ENCODE results near the gene VAX1.
A peak's percentile ranks its signal among the peaks of the same experiment; 100 is the strongest.
"Not testable (repeated sequence)": the region's sequence is repeated elsewhere in the genome, so short reads cannot be mapped to it uniquely, and the experiment has no call there.

VAX1 gene

GRCh38 chr10:117130346-117130745 is 7.7 kb downstream of the VAX1 start:
- DNase-seq, result no peak
- WGBS (ENCODE audit: insufficient coverage), result 89% methylated on average over 2 of the region's 2 CpGs
- no peak overlapping the region for H3K27ac ChIP-seq (ENCODE audit: insufficient read depth in 1 of 2, low read depth in 1 of 2, low read length in 2 of 2, poor library complexity in 1 of 2, severe bottlenecking in 2 of 2)

GRCh38 chr10:117126645-117127044 is 11.4 kb downstream of the VAX1 start:
- H3K4me3 ChIP-seq (ENCODE audit: control insufficient read depth in 1 of 7, extremely low read depth in 1 of 7, insufficient read depth in 4 of 7, low read depth in 2 of 7, low read length in 6 of 7); CTCF ChIA-PET; POLR2A ChIA-PET; H3K27ac ChIP-seq (ENCODE audit: insufficient read depth in 1 of 2, low read depth in 1 of 2, low read length in 2 of 2, poor library complexity in 1 of 2, severe bottlenecking in 2 of 2); DNase-seq; H3K4me1 ChIP-seq (ENCODE audit: control extremely low read depth in 1 of 4, control insufficient read depth in 4 of 4, insufficient read depth in 4 of 4, low read length in 3 of 4); H3K9me3 ChIP-seq (ENCODE audit: control extremely low read depth in 1 of 5, control insufficient read depth in 4 of 5, insufficient read depth in 2 of 5, low read depth in 1 of 5, low read length in 4 of 5); H3K36me3 ChIP-seq (ENCODE audit: control insufficient read depth in 4 of 4, insufficient read depth in 4 of 4, low read length in 3 of 4): not testable (repeated sequence)
- 94% methylated on average over 15 of the region's 23 CpGs for WGBS (ENCODE audit: insufficient coverage)
- H3K27me3 ChIP-seq (replicated peaks in 2 of 5; ENCODE audit: control insufficient read depth in 4 of 5, insufficient read depth in 5 of 5, low read length in 4 of 5), result peaks cover 25 to 78% (median 45%) of the 10 kb centered on the region in 5 experiments

More at GRCh38 chr10:117130346-117130745, 7.7 kb downstream of the VAX1 start:
- H3K27me3 ChIP-seq (replicated peaks in 2 of 5; ENCODE audit: control insufficient read depth in 4 of 5, insufficient read depth in 5 of 5, low read length in 4 of 5), result peaks cover 42 to 95% (median 59%) of the 10 kb centered on the region in 5 experiments
- peaks cover 0 to 25% (median 17%) of the 10 kb centered on the region in 4 experiments for H3K4me1 ChIP-seq (ENCODE audit: control extremely low read depth in 1 of 4, control insufficient read depth in 4 of 4, insufficient read depth in 4 of 4, low read length in 3 of 4)
- POLR2A ChIA-PET, result no interaction called here
- H3K9me3 ChIP-seq (ENCODE audit: control extremely low read depth in 1 of 5, control insufficient read depth in 4 of 5, insufficient read depth in 2 of 5, low read depth in 1 of 5, low read length in 4 of 5), result peaks cover 0 to 4% (median 0%) of the 10 kb centered on the region in 5 experiments
- H3K4me3 ChIP-seq (ENCODE audit: control insufficient read depth in 1 of 7, extremely low read depth in 1 of 7, insufficient read depth in 4 of 7, low read depth in 2 of 7, low read length in 6 of 7), result no peak overlapping the region
- H3K36me3 ChIP-seq (ENCODE audit: control insufficient read depth in 4 of 4, insufficient read depth in 4 of 4, low read length in 3 of 4), result no peaks in the 10 kb centered on the region
- CTCF ChIA-PET, result interaction anchor here (1.0 to 2.7 kb wide), 7 partner anchors 19 to 87 kb away, joined by 3 to 21 read pairs (median 5); no protein-coding TSS in a partner anchor

- POLR2A ChIA-PET, result no interaction called here
Measured at GRCh38 chr10:117126034-117126433, 12.0 kb downstream of the VAX1 start.

GRCh38 chr10:117112220-117112619 is 25.9 kb downstream of the VAX1 start:
- WGBS (ENCODE audit: insufficient coverage), result no CpG with 5 or more reads among the region's 1 CpG
- no peak overlapping the region for H3K27ac ChIP-seq (ENCODE audit: insufficient read depth in 1 of 2, low read depth in 1 of 2, low read length in 2 of 2, poor library complexity in 1 of 2, severe bottlenecking in 2 of 2)
- H3K4me3 ChIP-seq (ENCODE audit: control insufficient read depth in 1 of 7, extremely low read depth in 1 of 7, insufficient read depth in 4 of 7, low read depth in 2 of 7, low read length in 6 of 7), result no peak overlapping the region
- peaks cover 5 to 18% (median 11%) of the 10 kb centered on the region in 5 experiments for H3K27me3 ChIP-seq (replicated peaks in 2 of 5; ENCODE audit: control insufficient read depth in 4 of 5, insufficient read depth in 5 of 5, low read length in 4 of 5)
- H3K4me1 ChIP-seq (ENCODE audit: control extremely low read depth in 1 of 4, control insufficient read depth in 4 of 4, insufficient read depth in 4 of 4, low read length in 3 of 4), result peaks cover 0 to 4% (median 2%) of the 10 kb centered on the region in 4 experiments
- no peaks in the 10 kb centered on the region for H3K36me3 ChIP-seq (ENCODE audit: control insufficient read depth in 4 of 4, insufficient read depth in 4 of 4, low read length in 3 of 4)
- CTCF ChIA-PET, result interaction anchor here (1.2 to 3.2 kb wide), 3 partner anchors 16 to 53 kb away, joined by 3 to 9 read pairs (median 3); no protein-coding TSS in a partner anchor
- POLR2A ChIA-PET, result no interaction called here
- DNase-seq, result peak in 1 of 3 donors; percentile 21
- peaks cover 0 to 2% (median 0%) of the 10 kb centered on the region in 5 experiments for H3K9me3 ChIP-seq (ENCODE audit: control extremely low read depth in 1 of 5, control insufficient read depth in 4 of 5, insufficient read depth in 2 of 5, low read depth in 1 of 5, low read length in 4 of 5)

More at GRCh38 chr10:117126034-117126433, 12.0 kb downstream of the VAX1 start:
- Histone ChIP-seq H3K27me3 (replicated peaks in 2 of 5; ENCODE audit: control insufficient read depth in 4 of 5, insufficient read depth in 5 of 5, low read length in 4 of 5) (peaks cover 22 to 72% (median 40%) of the 10 kb centered on the region in 5 experiments), H3K4me1 (ENCODE audit: control extremely low read depth in 1 of 4, control insufficient read depth in 4 of 4, insufficient read depth in 4 of 4, low read length in 3 of 4) (peaks cover 0 to under 1% (median 0%) of the 10 kb centered on the region in 4 experiments), H3K4me3 (ENCODE audit: control insufficient read depth in 1 of 7, extremely low read depth in 1 of 7, insufficient read depth in 4 of 7, low read depth in 2 of 7, low read length in 6 of 7) (no peak overlapping the region), H3K27ac (ENCODE audit: insufficient read depth in 1 of 2, low read depth in 1 of 2, low read length in 2 of 2, poor library complexity in 1 of 2, severe bottlenecking in 2 of 2) (no peak overlapping the region), H3K9me3 (ENCODE audit: control extremely low read depth in 1 of 5, control insufficient read depth in 4 of 5, insufficient read depth in 2 of 5, low read depth in 1 of 5, low read length in 4 of 5) (peaks cover 0 to 4% (median 0%) of the 10 kb centered on the region in 5 experiments), H3K36me3 (ENCODE audit: control insufficient read depth in 4 of 4, insufficient read depth in 4 of 4, low read length in 3 of 4) (no peaks in the 10 kb centered on the region)
- no peak for DNase-seq
- 74% methylated on average over 25 of the region's 26 CpGs for WGBS (ENCODE audit: insufficient coverage)
- CTCF ChIA-PET, result no interaction called here

- peak; percentile 45 to 80 (median 76) for DNase-seq
- POLR2A ChIA-PET, result interaction anchor here (0.6 kb wide), 1 partner anchor 1352 kb away, joined by 3 read pairs; no protein-coding TSS in a partner anchor
Measured at GRCh38 chr10:117107238-117107637, 30.8 kb downstream of the VAX1 start.

GRCh38 chr10:117096599-117097201 is 41.4 kb downstream of the VAX1 start:
- no peaks in the 10 kb centered on the region for H3K36me3 ChIP-seq (ENCODE audit: control insufficient read depth in 4 of 4, insufficient read depth in 4 of 4, low read length in 3 of 4)
- no peak overlapping the region for H3K4me3 ChIP-seq (ENCODE audit: control insufficient read depth in 1 of 7, extremely low read depth in 1 of 7, insufficient read depth in 4 of 7, low read depth in 2 of 7, low read length in 6 of 7)
- ChIA-PET CTCF (interaction anchor here (1.2 kb wide), 1 partner anchor 16 kb away, joined by 3 read pairs; no protein-coding TSS in a partner anchor), POLR2A (interaction anchor here (0.6 kb wide), 1 partner anchor 72 kb away, joined by 3 read pairs; no protein-coding TSS in a partner anchor)
- H3K4me1 ChIP-seq (ENCODE audit: control extremely low read depth in 1 of 4, control insufficient read depth in 4 of 4, insufficient read depth in 4 of 4, low read length in 3 of 4), result no peaks in the 10 kb centered on the region
- peaks cover 0 to 8% (median 4%) of the 10 kb centered on the region in 5 experiments for H3K27me3 ChIP-seq (replicated peaks in 2 of 5; ENCODE audit: control insufficient read depth in 4 of 5, insufficient read depth in 5 of 5, low read length in 4 of 5)
- H3K9me3 ChIP-seq (ENCODE audit: control extremely low read depth in 1 of 5, control insufficient read depth in 4 of 5, insufficient read depth in 2 of 5, low read depth in 1 of 5, low read length in 4 of 5), result no peaks in the 10 kb centered on the region
- no peak for DNase-seq
- 40% methylated on average over 1 of the region's 9 CpGs for WGBS (ENCODE audit: insufficient coverage)
- H3K27ac ChIP-seq (ENCODE audit: insufficient read depth in 1 of 2, low read depth in 1 of 2, low read length in 2 of 2, poor library complexity in 1 of 2, severe bottlenecking in 2 of 2), result no peak overlapping the region

More at GRCh38 chr10:117107238-117107637, 30.8 kb downstream of the VAX1 start:
- no peak overlapping the region for H3K27ac ChIP-seq (ENCODE audit: insufficient read depth in 1 of 2, low read depth in 1 of 2, low read length in 2 of 2, poor library complexity in 1 of 2, severe bottlenecking in 2 of 2)
- H3K4me1 ChIP-seq (ENCODE audit: control extremely low read depth in 1 of 4, control insufficient read depth in 4 of 4, insufficient read depth in 4 of 4, low read length in 3 of 4), result peaks cover 0 to 10% (median 3%) of the 10 kb centered on the region in 4 experiments
- no peaks in the 10 kb centered on the region for H3K36me3 ChIP-seq (ENCODE audit: control insufficient read depth in 4 of 4, insufficient read depth in 4 of 4, low read length in 3 of 4)
- no peaks in the 10 kb centered on the region for H3K9me3 ChIP-seq (ENCODE audit: control extremely low read depth in 1 of 5, control insufficient read depth in 4 of 5, insufficient read depth in 2 of 5, low read depth in 1 of 5, low read length in 4 of 5)
- 7% methylated on average over 3 of the region's 4 CpGs for WGBS (ENCODE audit: insufficient coverage)
- peaks cover 0 to 2% (median 0%) of the 10 kb centered on the region in 5 experiments for H3K27me3 ChIP-seq (replicated peaks in 2 of 5; ENCODE audit: control insufficient read depth in 4 of 5, insufficient read depth in 5 of 5, low read length in 4 of 5)
- H3K4me3 ChIP-seq (ENCODE audit: control insufficient read depth in 1 of 7, extremely low read depth in 1 of 7, insufficient read depth in 4 of 7, low read depth in 2 of 7, low read length in 6 of 7), result no peak overlapping the region
- CTCF ChIA-PET, result interaction anchor here (1.3 kb wide), 1 partner anchor 12 kb away, joined by 4 read pairs; no protein-coding TSS in a partner anchor

GRCh38 chr10:117094856-117095255 is 43.2 kb downstream of the VAX1 start:
- DNase-seq, result no peak
- H3K27ac ChIP-seq (ENCODE audit: insufficient read depth in 1 of 2, low read depth in 1 of 2, low read length in 2 of 2, poor library complexity in 1 of 2, severe bottlenecking in 2 of 2), result no peak overlapping the region
- H3K9me3 ChIP-seq (ENCODE audit: control extremely low read depth in 1 of 5, control insufficient read depth in 4 of 5, insufficient read depth in 2 of 5, low read depth in 1 of 5, low read length in 4 of 5), result no peaks in the 10 kb centered on the region
- H3K36me3 ChIP-seq (ENCODE audit: control insufficient read depth in 4 of 4, insufficient read depth in 4 of 4, low read length in 3 of 4), result no peaks in the 10 kb centered on the region
- WGBS (ENCODE audit: insufficient coverage), result 98% methylated on average over 8 of the region's 9 CpGs
- peaks cover under 1 to 13% (median 6%) of the 10 kb centered on the region in 5 experiments for H3K27me3 ChIP-seq (replicated peaks in 2 of 5; ENCODE audit: control insufficient read depth in 4 of 5, insufficient read depth in 5 of 5, low read length in 4 of 5)
- ChIA-PET POLR2A (no interaction called here), CTCF (interaction anchor here (1.4 kb wide), 1 partner anchor 8 kb away, joined by 3 read pairs; no protein-coding TSS in a partner anchor)
- H3K4me3 ChIP-seq (ENCODE audit: control insufficient read depth in 1 of 7, extremely low read depth in 1 of 7, insufficient read depth in 4 of 7, low read depth in 2 of 7, low read length in 6 of 7), result no peak overlapping the region
- no peaks in the 10 kb centered on the region for H3K4me1 ChIP-seq (ENCODE audit: control extremely low read depth in 1 of 4, control insufficient read depth in 4 of 4, insufficient read depth in 4 of 4, low read length in 3 of 4)
